K562 (cell line): ENCODE results near the gene PDLIM7. TPM values are rescaled to one million over a fixed set of nuclear protein-coding genes. Genes with fewer than 3 reads are reported as not detected.

Experiments used
- ELF4 ChIP-seq: fragments of 450-650 bp; formaldehyde crosslinking; IDR thresholded peaks from 2 replicates; pipeline ENCODE4 v1.4.0; 2022; ENCODE audit warnings: missing genetic modification characterization
- HCFC1 ChIP-seq: IDR thresholded peaks from 2 replicates; pipeline ENCODE4 v1.6.1; 2012; ENCODE audit warnings: low read depth, low read length, improper control_type of control experiment
- HMGXB4 ChIP-seq: sonication (generic); formaldehyde crosslinking; IDR thresholded peaks from 2 replicates; pipeline ENCODE4 v1.8.1; 2023; ENCODE audit warnings: mild to moderate bottlenecking, missing genetic modification reagents
- NCOR1 ChIP-seq: fragments of 450-650 bp; IDR thresholded peaks from 2 replicates; pipeline ENCODE4 v1.6.1; 2016; ENCODE audit warnings: mild to moderate bottlenecking, moderate library complexity
- NFIC ChIP-seq: fragments of 450-650 bp; IDR thresholded peaks from 2 replicates; pipeline ENCODE4 v1.6.1; 2017; ENCODE audit warnings: mild to moderate bottlenecking, inconsistent platforms
- TARDBP ChIP-seq: fragments of 450-650 bp; IDR thresholded peaks from 2 replicates; pipeline ENCODE4 v1.6.1; 2016
- XRCC5 ChIP-seq: fragments of 200-400 bp; formaldehyde crosslinking; IDR thresholded peaks from 2 replicates; pipeline ENCODE4 v1.6.1; 2017; ENCODE audit warnings: low read depth, mild to moderate bottlenecking, low read length
- ZBTB7A ChIP-seq: IDR thresholded peaks from 2 replicates; pipeline ENCODE4 v1.6.1; 2011; ENCODE audit warnings: low read depth, mild to moderate bottlenecking, low read length, moderate library complexity, borderline replicate concordance; ENCODE audit not compliant: control insufficient read depth
- ZFP30 ChIP-seq: fragments of 250-450 bp; sonication (Bioruptor Pico); IDR thresholded peaks from 2 replicates; pipeline ENCODE4 v1.8.0; 2022; ENCODE audit warnings: moderate library complexity, mild to moderate bottlenecking, inconsistent platforms, borderline replicate concordance
- polyA plus RNA-seq, 8 experiments: library from polyadenylated mRNA; depleted of rRNA in 4 of 8; stranded (reverse) in 5 of 8; unstranded in 3 of 8; fragments of >200 nt; fragmentation: Nextera tagmentation in 2 of 8; fragmentation: Illumina TruSeq in 1 of 8; extraction: Ambion mirVana in 2 of 8; extraction: Trizol in 1 of 8; gene quantifications; 2 replicates each; pipeline versions ENCODE4 v1.2.1 to v1.2.3, GENCODE V29; 2011 to 2014; ENCODE audit warnings: inconsistent platforms in 1 of 8, missing spikeins in 1 of 8
- total RNA-seq, 7 experiments: library from RNA; depleted of rRNA in 6 of 7; stranded (reverse); fragments of >200 nt in 6 of 7; fragmentation: Illumina TruSeq in 2 of 7; extraction: Trizol in 2 of 7; gene quantifications; 2 replicates each; pipeline versions ENCODE4 v1.2.1 to v1.2.3, GENCODE V29; 2011 to 2021; ENCODE audit warnings: low replicate concordance in 1 of 7
- TF ChIP-seq, protein P1 (sequence below): fragments of 250-450 bp; sonication (Bioruptor Pico); IDR thresholded peaks from 2 replicates; pipeline ENCODE4 v1.9.0; 2021; ENCODE audit warnings: mild to moderate bottlenecking
- TF ChIP-seq, protein P2 (sequence below): conservative IDR thresholded peaks from 2 replicates; pipeline ENCODE4 v1.6.1; 2011; ENCODE audit warnings: low read depth, mild to moderate bottlenecking, low read length; ENCODE audit not compliant: control insufficient read depth
- TF ChIP-seq, protein P3 (sequence below): fragments of 450-650 bp; formaldehyde crosslinking; IDR thresholded peaks from 2 replicates; pipeline ENCODE4 v1.4.0; 2022; ENCODE audit warnings: mild to moderate bottlenecking, moderate library complexity
- TF ChIP-seq, protein P4 (sequence below): fragments of 200-800 bp; sonication (Bioruptor generic); IDR thresholded peaks from 2 replicates; pipeline ENCODE4 v1.6.1; 2016; ENCODE audit warnings: missing genetic modification characterization, missing compliant biosample characterization

PDLIM7 gene
- total and polyA plus RNA-seq, 9 of the 15 experiments (the other 6 are each of a cell fraction or from before 2014, with no cell fraction given): 2.1 to 124 (median 32.6) TPM

GRCh38 chr5:177454397-177455035, 42.9 kb downstream of the PDLIM7 start (continued):
- TF ChIP-seq, protein P1, sequence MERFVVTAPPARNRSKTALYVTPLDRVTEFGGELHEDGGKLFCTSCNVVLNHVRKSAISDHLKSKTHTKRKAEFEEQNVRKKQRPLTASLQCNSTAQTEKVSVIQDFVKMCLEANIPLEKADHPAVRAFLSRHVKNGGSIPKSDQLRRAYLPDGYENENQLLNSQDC: no peak; the same call in 1 of the 2 replicates
- TF ChIP-seq HCFC1 (0 out of 2 replicates have a peak, but pooled peaks have one; percentile 27), TARDBP (peak; percentile 91), XRCC5 (peak; percentile 93), NCOR1 (peak; percentile 71), ZFP30 (no peak), ZBTB7A (peak; percentile 51; the same call in 1 of the 2 replicates), HMGXB4 (0 out of 2 replicates have a peak, but pooled peaks have one; percentile 15), NFIC (peak; percentile 36), ELF4 (no peak)
- TF ChIP-seq, protein P2, sequence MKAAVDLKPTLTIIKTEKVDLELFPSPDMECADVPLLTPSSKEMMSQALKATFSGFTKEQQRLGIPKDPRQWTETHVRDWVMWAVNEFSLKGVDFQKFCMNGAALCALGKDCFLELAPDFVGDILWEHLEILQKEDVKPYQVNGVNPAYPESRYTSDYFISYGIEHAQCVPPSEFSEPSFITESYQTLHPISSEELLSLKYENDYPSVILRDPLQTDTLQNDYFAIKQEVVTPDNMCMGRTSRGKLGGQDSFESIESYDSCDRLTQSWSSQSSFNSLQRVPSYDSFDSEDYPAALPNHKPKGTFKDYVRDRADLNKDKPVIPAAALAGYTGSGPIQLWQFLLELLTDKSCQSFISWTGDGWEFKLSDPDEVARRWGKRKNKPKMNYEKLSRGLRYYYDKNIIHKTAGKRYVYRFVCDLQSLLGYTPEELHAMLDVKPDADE: peak; percentile 50; the same call in 1 of the 2 replicates
- TF ChIP-seq, protein P3, sequence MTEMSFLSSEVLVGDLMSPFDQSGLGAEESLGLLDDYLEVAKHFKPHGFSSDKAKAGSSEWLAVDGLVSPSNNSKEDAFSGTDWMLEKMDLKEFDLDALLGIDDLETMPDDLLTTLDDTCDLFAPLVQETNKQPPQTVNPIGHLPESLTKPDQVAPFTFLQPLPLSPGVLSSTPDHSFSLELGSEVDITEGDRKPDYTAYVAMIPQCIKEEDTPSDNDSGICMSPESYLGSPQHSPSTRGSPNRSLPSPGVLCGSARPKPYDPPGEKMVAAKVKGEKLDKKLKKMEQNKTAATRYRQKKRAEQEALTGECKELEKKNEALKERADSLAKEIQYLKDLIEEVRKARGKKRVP: no peak
- TF ChIP-seq, protein P4, sequence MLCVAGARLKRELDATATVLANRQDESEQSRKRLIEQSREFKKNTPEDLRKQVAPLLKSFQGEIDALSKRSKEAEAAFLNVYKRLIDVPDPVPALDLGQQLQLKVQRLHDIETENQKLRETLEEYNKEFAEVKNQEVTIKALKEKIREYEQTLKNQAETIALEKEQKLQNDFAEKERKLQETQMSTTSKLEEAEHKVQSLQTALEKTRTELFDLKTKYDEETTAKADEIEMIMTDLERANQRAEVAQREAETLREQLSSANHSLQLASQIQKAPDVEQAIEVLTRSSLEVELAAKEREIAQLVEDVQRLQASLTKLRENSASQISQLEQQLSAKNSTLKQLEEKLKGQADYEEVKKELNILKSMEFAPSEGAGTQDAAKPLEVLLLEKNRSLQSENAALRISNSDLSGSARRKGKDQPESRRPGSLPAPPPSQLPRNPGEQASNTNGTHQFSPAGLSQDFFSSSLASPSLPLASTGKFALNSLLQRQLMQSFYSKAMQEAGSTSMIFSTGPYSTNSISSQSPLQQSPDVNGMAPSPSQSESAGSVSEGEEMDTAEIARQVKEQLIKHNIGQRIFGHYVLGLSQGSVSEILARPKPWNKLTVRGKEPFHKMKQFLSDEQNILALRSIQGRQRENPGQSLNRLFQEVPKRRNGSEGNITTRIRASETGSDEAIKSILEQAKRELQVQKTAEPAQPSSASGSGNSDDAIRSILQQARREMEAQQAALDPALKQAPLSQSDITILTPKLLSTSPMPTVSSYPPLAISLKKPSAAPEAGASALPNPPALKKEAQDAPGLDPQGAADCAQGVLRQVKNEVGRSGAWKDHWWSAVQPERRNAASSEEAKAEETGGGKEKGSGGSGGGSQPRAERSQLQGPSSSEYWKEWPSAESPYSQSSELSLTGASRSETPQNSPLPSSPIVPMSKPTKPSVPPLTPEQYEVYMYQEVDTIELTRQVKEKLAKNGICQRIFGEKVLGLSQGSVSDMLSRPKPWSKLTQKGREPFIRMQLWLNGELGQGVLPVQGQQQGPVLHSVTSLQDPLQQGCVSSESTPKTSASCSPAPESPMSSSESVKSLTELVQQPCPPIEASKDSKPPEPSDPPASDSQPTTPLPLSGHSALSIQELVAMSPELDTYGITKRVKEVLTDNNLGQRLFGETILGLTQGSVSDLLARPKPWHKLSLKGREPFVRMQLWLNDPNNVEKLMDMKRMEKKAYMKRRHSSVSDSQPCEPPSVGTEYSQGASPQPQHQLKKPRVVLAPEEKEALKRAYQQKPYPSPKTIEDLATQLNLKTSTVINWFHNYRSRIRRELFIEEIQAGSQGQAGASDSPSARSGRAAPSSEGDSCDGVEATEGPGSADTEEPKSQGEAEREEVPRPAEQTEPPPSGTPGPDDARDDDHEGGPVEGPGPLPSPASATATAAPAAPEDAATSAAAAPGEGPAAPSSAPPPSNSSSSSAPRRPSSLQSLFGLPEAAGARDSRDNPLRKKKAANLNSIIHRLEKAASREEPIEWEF (CRISPR knock-in tag): no peak
